Measurements from ENCODE around the gene HOXB7. TPM values are rescaled to one million over a fixed set of nuclear protein-coding genes. Genes with fewer than 3 reads are reported as not detected.

Gene HOXB7
- total RNA-seq, 4 donors from 2014 or later: 10.7 to 22.8 (median 19.0) TPM

DNA sequence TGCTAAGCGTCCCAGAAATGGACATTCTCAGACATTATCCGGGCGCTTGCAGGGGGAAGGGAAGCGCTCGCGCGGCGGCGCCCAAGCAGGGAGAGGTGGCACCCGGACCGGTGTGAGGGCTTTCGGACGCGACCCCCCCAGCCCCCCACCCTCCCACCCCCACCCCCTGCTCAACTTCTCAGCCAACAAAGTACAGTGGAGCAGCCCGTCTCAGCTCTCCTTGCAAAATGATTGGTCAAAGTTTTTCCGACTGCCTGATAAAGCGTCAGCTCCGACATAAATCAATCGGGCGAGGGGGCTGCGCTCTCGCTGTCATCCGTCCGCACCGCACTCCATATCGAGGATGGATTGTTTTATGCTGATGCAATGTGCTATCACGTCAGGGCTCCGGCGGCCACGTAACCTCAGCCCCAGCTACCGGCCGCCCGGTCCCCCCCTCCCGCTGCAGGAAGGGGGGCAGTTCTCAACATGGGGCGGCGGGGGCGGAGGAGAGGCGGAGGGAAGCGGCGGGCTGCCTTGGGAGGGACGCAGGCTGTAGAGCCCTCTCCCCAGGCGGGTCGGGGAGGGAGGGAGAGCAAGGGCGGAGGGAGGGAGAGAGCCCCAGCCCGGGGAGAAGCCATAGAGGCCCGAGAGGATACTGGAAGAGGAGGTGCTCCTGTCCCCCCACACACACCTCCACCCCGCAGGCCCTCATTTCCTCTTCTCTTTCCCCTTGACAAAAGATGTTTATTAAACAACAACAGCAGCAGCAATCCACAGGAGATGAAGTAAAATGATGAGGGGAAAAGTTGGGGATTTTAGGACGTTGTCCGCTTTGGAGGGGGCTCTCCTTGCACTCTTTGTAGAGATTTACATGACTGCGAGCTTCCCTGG lies 15.7 kb upstream of the HOXB7 start, which contains the start of gene HOXB9:
HOXB9 (minus strand) TSS at position 114 of the 873 bp plus-strand sequence; CDS start at position 25, 89 bp downstream.
- Histone ChIP-seq H3K27ac (peak within 1 kb of the TSS; percentile 25 to 82 (median 68)), H3K27me3 (peaks cover 0 to 33% of the 10 kb centered on the region in 2 donors), H3K4me1 (peaks cover 8 to 46% (median 11%) of the 10 kb centered on the region in 4 donors), H3K36me3 (no peaks in the 10 kb centered on the region), H3K4me3 (peak within 1 kb of the TSS; percentile 30 to 55 (median 52)), H3K9me3 (no peaks in the 10 kb centered on the region)
- no peak for TF ChIP-seq POLR2A (IDR thresholded peaks at IDR 0.05)
- TF ChIP-seq, protein P1, sequence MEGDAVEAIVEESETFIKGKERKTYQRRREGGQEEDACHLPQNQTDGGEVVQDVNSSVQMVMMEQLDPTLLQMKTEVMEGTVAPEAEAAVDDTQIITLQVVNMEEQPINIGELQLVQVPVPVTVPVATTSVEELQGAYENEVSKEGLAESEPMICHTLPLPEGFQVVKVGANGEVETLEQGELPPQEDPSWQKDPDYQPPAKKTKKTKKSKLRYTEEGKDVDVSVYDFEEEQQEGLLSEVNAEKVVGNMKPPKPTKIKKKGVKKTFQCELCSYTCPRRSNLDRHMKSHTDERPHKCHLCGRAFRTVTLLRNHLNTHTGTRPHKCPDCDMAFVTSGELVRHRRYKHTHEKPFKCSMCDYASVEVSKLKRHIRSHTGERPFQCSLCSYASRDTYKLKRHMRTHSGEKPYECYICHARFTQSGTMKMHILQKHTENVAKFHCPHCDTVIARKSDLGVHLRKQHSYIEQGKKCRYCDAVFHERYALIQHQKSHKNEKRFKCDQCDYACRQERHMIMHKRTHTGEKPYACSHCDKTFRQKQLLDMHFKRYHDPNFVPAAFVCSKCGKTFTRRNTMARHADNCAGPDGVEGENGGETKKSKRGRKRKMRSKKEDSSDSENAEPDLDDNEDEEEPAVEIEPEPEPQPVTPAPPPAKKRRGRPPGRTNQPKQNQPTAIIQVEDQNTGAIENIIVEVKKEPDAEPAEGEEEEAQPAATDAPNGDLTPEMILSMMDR (IDR thresholded peaks at IDR 0.05): no peak
- peak in 2 of 3 donors; percentile 80 to 81 for DNase-seq

DNA sequence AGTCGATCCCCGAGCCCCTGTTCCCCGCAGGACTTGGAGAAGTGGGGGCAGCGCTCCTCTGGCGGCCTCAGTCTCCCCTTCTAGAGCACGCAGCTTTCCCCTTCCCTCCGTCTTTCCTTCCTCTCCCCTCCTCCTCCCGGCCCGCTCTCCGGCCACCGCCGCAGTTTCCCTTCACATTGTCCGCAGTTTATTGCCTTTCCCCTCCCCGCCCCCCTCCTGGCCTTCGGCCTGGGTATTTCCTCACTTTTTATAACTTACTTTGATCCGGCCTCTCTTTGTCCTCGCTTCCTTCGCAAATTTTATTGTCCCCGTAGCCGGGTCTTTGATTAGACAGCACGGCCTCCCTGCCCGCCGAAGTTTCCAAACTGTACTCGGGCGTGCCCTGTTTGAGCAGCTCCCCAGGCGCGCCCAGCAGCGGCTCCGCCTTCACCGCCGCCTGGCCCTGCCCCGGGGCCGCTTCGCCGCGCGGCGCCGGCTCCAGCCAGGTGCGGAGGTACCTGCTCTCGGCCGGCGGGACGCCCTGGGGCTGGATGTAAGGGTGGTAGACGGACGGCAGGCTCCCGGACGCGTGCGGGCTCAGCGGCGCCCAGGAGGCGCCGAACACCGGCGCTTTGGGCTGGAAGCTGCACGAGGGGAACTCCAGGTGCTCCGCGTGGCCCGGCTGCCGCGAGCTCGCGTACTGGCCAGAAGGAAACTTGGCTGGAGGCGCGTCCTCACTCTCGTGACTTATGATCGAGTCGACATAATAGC lies 14.9 kb upstream of the HOXB7 start:
- Histone ChIP-seq H3K9me3 (no peaks in the 10 kb centered on the region), H3K4me1 (peaks cover 6 to 49% (median 11%) of the 10 kb centered on the region in 4 donors), H3K27me3 (peaks cover 0 to 33% of the 10 kb centered on the region in 2 donors), H3K36me3 (no peaks in the 10 kb centered on the region), H3K4me3 (peak overlapping the region; percentile 30 to 55 (median 52)), H3K27ac (peak overlapping the region; percentile 25 to 82 (median 68))
- TF ChIP-seq, protein P1 (IDR thresholded peaks at IDR 0.05): peak in 1 of 6 experiments; percentile 2
- peak; percentile 52 to 75 for TF ChIP-seq POLR2A (IDR thresholded peaks at IDR 0.05)
- peak in 2 of 3 donors; percentile 84 to 90 for DNase-seq

DNA sequence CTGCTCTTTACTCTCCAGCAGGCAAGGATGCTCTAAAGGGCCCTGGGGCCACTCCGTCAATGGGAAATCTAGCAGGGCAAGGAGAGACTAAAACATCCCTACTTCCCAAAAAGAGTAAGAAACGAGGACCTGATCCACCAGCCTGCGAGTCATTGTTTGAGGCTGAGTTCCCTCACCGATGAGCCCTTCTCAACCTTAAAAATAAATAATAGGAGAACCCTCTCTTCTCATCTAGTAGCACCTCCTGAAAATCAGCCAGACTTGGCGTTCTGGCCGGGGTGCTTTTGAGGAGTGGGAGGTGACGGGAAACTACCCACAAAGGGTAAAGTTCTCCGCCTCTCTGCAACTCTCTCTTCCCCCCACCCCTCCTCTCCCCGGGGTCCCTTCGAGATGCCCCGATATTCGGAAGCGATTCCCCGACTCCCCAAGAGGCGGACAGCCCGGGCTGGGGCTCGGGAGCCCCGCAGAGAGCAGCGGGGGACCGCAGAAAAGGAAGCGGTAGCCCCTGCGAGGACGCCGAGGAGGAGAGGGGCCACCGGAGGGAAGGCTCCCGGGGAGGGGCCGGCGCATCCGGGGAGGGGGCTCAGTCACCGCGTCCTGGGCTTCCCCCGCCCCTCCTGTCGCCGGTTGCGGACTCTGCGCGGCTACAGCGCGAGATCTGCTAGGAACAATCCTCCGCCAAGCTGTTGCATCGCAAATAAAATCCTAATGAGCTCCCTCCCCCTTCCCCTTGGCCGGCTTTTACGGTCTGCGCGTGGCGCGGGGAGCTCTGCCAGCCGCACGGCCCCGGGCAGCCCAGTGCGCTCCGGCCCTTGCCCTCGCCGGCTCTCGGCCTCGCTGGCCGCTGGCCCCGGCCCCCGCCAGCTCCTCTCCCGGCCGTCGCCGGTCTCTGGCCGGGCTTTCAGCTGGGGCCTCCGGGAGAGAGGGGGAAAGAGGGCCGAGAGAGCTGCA lies 14.0 kb upstream of the HOXB7 start:
- Histone ChIP-seq H3K36me3 (no peaks in the 10 kb centered on the region), H3K9me3 (no peaks in the 10 kb centered on the region), H3K27me3 (peaks cover 0 to 33% of the 10 kb centered on the region in 2 donors), H3K4me1 (peaks cover 6 to 58% (median 11%) of the 10 kb centered on the region in 4 donors), H3K4me3 (peak overlapping the region; percentile 30 to 55 (median 52)), H3K27ac (peak overlapping the region; percentile 25 to 82 (median 68))
- DNase-seq: peak in 1 of 3 donors; percentile 73
- TF ChIP-seq, protein P1 (IDR thresholded peaks at IDR 0.05): no peak
- TF ChIP-seq POLR2A (IDR thresholded peaks at IDR 0.05): no peak

DNA sequence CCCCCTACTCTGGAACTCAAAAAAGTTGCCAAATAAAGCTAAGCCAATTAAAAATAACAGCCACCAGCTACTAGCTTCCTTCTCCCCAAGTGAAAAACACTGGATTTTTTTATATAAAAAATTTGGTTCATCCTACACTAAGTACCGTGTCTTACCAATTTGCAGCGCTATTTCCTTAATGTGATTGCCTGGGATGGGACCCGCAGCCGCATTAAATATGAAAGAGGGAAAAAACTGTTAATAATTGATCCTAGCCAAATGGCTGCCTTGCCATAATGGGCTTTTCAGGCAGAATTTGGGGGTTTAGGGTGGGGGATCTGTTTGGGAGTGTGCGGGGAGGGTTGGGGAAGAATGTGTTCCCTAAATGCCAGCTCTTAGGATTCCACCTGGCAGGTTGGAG lies 13.3 kb upstream of the HOXB7 start:
- Histone ChIP-seq H3K27me3 (peaks cover 0 to 27% of the 10 kb centered on the region in 2 donors), H3K27ac (peak overlapping the region in 2 of 4 donors; percentile 63 to 73), H3K4me1 (peaks cover 6 to 61% (median 11%) of the 10 kb centered on the region in 4 donors), H3K9me3 (no peaks in the 10 kb centered on the region), H3K36me3 (no peaks in the 10 kb centered on the region), H3K4me3 (peak overlapping the region in 1 of 4 donors; percentile 55)
- TF ChIP-seq, protein P1 (IDR thresholded peaks at IDR 0.05): no peak
- no peak for TF ChIP-seq POLR2A (IDR thresholded peaks at IDR 0.05)
- DNase-seq: no peak

All from Peyer's patch (tissue), 4 donors.